ENCODE results near the gene RXRA.

Gene RXRA

GRCh38 chr9:134477927-134478326, 151.7 kb downstream of the RXRA start:
- DNase-seq, result no peak

- no peak for DNase-seq
These were observed 155.5 kb downstream of the RXRA start for GRCh38 chr9:134481762-134482161.

GRCh38 chr9:134482226-134482625, 156.0 kb downstream of the RXRA start:
- no peak for DNase-seq

- no peak for DNase-seq
These were observed 157.3 kb downstream of the RXRA start for GRCh38 chr9:134483361-134484184.

- DNase-seq, result no peak
These were observed 158.2 kb downstream of the RXRA start for GRCh38 chr9:134484479-134484878.

GRCh38 chr9:134485653-134486052, 159.4 kb downstream of the RXRA start:
- no peak for DNase-seq

- no peak for DNase-seq
These were observed 159.9 kb downstream of the RXRA start for GRCh38 chr9:134486143-134486591.

- DNase-seq, result no peak
These were observed 160.3 kb downstream of the RXRA start for GRCh38 chr9:134486596-134486995.

Data from stimulated activated CD4-positive, alpha-beta T cell treated with anti-CD3 and anti-CD28 coated beads, Interleukin-4, amount 100 ng/mL, for 4 hours (primary cell).